ENCODE results near the gene YWHAE. TPM values are rescaled to one million over a fixed set of nuclear protein-coding genes. Genes with fewer than 3 reads are reported as not detected.
"Not testable (repeated sequence)": the region's sequence is repeated elsewhere in the genome, so short reads cannot be mapped to it uniquely, and the experiment has no call there.

Gene YWHAE
- total RNA-seq, 1 donor from 2014 or later = 480 TPM

DNA sequence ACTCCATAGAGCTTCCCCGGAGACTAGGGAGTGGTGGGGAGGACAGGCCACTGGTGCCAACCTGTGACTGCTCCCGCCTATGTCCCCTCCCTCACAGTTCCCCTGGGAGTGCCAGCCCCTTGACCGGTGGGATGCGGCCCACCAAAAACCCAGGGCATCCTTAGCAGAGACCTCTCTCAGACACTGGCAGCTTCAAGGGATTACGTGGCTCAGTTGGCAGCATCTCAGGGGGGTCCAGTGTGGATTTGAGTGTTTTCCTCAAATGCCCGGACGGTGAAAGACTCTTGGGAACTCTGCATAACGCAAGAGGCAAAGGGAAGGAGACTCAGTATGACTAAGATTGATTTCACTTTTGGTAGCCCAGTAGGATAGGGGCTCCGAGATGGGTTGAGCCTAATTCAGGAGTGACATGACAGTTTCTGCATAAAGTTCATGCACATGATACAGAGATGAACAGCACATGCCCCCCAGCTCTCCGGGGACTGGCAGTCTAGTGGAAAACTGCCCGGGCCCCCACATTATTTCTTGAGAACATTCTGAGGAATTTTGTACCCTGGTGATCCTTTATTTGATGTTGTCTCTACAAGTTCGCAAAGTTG lies 70.2 kb downstream of the YWHAE start:
- peak; percentile 68 for DNase-seq (ENCODE audit: low spot score)

DNA sequence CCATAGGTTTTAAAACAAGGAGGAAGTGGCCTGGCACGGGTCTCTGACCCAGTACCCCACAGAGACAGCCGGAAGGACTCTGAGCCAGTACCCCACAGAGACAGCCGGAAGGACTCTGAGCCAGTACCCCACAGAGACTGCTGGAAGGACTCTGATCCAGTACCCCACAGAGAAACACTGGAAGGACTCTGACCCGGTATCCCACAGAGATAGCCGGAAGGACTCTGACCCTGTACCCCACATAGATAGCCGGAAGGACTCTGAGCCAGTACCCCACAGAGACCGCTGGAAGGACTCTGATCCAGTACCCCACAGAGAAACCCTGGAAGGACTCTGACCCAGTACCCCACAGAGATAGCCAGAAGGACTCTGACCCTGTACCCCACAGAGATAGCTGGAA lies 71.6 kb downstream of the YWHAE start:
- no peak for DNase-seq (ENCODE audit: low spot score)

DNA sequence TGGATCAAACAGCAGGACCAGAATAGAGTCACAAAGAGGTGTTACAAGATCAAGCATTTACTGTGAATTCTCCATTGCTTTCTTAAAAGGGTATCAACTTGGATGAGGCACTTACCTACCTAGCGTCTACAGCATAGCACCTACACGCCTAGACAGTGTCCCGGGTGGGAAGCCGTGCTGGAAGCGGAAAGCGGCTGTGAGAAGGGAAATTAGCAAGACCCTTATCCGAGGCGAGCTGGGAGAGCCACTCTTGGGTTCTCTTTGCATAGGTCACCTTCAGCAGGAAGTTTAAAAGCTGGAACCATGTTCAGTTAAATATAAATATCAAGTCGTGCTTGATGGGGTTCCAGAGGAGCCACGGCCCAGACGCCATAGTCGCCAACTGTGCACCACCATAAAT lies 74.3 kb downstream of the YWHAE start:
- DNase-seq (ENCODE audit: low spot score) = peak; percentile 39

DNA sequence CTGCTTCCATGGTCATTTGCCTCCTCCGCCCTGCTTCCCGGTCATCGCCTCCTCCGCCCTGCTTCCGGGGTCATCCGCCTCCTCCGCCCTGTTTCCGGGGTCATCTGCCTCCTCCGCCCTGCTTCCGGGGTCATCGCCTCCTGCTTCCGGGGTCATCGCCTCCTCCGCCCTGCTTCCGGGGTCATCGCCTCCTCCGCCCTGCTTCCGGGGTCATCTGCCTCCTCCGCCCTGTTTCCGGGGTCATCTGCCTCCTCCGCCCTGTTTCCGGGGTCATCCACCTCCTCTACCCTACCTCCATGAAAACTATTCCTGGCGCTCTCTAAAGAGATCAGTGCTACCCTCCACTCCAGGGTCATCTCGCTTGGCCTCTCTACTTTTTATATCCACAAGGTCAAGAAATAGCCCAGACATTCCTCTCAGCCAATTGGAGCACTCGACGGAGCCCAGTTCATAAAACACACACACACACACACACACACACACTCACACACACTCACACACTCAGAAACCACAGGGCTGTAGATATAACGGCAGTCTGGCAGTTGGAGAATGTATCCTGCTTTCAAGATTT lies 75.7 kb downstream of the YWHAE start:
- DNase-seq (ENCODE audit: low spot score) = peak; percentile 76

DNA sequence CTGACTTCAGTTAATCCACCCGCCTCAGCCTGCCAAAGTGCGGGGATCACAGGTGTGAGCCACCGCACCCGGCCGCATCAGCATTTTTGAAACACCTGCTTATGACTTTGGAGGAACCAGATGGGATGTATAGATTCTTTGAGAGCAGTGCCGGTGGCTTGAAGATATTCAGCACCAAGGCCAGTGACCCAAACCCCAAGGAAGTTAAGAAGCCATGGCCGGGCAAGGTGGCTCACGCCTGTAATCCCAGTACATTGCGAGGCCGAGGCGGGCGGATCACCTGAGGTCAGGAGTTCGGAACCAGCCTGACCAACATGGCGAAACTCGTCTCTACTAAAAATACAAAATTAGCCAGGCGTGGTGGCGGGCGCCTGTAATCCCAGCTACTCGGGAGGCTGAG lies 76.7 kb downstream of the YWHAE start:
- DNase-seq (ENCODE audit: low spot score) = peak; percentile 60

DNA sequence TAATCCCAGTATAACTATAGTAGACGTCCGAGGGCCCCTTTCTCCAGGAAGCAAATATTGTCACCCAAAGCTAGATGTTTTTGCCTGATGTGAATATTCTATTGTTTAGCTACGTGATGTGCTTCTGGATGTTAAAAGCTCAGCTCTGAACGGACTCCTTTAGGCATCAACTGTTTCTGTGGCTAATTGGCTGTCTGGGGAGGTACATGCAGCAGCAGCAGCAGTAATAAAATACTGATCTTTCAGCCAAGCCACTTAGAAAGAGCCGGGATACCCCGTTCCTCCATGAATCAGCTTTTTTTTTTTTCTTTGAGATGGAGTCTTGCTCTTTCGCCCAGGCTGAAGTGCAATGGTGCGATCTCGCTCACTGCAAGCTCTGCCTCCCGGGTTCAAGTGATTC lies 77.5 kb downstream of the YWHAE start:
- no peak for DNase-seq (ENCODE audit: low spot score)

DNA sequence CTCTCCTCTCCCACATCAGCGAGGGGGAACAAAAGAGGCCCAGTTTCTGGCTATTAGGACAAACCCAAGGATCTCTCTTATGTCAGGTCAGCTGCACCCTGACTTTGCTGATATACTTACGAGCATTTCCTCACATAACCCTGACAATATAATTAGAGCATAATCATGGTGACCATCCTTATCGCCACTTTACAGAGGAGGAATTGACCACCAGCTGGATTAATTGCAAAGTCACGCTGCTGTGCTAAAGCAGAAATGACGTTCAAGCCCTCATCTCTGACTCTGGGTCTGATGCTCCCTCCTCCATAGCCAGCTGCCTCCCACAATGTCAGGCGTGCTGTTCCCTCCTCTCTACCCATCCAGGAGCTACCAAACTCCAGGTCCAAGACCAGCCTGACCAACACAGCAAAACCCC lies 78.0 kb downstream of the YWHAE start:
- DNase-seq (ENCODE audit: low spot score) = no peak

DNA sequence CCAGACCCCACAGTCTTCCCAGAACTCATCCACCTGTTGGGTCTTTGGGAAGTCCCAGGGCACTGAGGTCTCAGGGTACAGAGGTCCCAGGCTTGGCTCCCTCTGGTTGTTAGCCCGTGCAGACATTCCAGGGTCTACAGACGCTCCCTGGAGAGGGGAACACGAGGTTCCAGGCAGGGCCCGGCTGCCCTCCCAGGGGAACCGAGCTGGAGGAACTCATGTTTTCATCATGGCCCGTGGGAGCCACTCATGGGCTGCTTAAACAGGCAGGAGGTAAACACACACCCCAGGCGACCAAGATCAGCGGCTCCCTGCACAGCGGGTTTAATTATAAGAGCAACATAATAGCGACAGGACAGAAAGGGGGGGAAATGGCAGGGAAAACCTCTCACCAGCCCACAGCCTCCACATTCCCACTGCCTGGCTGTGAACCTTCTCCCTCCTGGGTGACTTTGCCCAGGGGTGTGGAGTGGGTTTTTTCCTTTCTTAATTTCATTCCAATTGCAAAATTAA lies 84.1 kb downstream of the YWHAE start:
- DNase-seq (ENCODE audit: low spot score) = no peak

DNA sequence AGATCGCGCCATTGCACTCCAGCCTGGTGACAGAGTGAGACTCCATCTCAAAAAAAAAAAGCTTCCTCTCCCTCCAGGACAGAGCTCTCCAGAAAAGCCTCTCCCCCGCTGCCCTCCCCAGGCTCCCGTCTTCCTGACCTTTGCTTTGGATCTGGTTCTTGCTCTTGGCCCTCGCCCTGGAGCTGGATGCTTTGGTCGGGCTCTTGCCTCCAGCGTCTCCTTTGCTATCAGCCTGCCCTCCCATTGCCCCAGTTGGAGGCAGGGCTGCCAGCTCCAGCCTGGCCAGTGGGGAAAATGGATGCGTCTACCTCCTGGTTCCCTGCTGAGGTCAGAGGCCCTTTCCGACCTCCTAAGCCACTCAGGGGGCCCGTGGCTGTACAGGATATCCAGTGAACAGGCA lies 84.6 kb downstream of the YWHAE start:
- no peak for DNase-seq (ENCODE audit: low spot score)

DNA sequence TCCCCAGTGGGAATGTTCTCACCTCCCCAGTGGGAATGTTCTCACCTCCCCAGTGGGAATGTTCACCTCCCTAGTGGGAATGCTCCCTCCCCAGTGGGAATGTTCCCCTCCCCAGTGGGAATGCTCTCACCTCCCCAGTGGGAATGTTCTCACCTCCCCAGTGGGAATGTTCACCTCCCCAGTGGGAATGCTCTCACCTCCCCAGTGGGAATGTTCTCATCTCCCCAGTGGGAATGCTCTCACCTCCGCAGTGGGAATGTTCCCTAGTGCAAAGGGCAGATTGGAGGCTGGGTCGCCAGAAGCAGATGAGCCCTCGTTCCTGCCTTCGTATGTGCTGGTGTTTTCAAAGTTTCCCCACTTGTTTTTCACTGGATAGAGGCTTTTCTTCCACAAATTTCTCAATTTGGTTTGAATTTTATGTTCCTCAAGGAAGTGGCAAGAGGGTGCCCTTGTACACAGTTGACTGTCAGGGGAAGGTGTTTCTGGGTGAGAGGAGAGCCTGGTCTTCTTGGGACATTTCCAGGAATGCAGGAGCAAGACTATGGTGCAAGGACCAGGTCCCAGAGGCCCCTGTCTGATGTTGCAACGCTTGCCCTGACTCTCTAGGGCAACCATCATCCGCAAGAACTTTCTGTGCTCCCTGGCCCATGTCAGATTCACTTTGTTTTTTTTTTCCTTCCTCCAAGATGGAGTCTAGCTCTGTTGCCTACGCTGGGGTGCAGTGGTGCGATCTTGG lies 86.6 kb downstream of the YWHAE start:
- DNase-seq (ENCODE audit: low spot score) = no peak

DNA sequence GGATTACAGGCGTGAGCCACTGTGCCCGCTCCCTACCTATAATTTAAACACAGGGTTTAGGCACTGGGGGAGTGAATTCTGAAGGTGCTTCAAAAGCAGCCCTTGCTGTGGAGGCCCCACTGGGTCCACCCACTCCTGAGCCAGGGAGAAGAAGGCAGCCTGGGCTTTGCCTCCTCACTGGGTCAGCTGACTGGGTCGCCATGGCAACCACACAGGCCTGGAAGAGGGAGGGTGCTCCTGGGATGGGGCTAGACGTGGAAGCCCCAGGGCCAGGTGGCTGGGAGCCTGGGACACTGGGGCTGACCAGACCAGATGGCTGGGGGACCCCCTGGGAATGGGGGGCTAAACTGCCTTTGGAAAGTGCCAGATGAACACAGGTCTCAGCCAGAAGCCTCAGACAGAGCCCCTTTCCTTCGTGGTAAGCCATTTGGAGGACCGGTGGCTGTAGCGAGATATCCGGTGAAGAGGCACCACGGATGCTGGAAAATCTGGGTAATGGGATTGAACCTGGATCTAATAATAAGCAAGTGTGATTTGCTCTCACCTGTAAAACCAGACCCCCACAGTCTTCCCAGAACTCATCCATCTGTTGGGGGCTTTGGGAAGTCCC lies 87.7 kb downstream of the YWHAE start:
- DNase-seq (ENCODE audit: low spot score) = no peak

DNA sequence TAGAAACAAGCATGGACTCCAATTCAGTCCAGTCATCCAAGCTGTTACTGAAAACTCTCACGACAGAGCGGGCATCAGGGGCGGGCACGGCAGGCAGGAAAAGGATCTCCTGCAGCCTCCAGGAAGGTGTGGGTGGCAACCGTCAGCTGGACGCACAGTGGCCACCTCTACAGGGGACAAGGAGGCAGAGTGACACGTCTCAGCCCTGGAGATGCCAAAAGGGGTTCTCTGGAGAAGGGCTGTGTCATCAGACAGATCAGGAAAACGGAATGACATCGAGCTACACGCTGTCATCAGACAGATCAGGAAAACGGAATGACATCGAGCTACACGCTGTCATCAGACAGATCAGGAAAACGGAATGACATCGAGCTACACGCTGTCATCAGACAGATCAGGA lies 92.2 kb downstream of the YWHAE start:
- DNase-seq (ENCODE audit: low spot score) = not testable (repeated sequence)

DNA sequence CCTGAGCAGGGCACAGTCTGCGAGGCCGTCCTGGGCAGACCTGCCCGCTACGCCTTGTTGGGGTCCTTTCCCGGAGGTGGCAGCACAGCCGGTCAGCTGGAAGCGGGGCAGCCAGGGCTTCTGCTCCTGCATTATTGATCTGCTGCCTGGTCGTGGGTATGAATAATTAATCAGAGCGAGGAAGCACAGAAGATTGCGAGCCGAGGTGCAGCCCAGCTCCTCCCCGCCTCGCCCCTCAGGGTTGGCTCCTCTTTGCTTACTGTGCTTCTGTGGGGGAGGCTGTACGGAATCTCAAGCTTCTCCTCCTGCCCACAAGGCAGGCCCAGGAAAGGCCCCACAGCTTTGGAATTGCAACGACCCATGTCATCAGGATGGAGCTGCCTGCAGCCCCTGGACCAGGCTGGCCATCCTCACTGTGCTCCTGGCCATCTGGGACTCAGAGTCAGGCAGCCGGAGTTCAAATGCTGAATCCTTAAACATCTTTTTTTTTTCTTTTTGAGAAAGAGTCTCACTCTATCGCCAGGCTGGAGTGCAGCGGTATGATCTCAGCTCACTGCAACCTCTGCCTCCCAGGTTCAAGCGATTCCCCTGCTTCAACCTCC lies 95.0 kb downstream of the YWHAE start:
- no peak for DNase-seq (ENCODE audit: low spot score)

DNA sequence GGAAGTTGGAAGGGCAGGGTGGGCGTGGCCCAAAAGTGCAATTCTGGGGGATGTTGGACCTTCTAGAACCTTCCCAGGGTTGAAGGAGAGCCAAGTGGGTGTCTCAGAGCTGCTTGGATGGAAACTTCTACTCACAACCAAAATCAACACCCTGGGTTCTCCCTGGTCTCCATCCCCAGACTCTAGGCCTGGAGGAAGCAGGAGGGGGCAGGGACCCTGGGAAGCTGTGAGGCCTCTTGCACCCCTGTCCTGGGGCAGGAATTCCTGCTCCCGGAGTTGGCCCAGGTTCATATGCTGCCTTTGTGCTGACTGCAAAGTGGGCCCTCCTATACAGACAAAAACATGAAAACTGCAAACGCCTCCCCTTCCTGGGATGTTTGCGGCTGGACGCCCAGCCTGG lies 95.5 kb downstream of the YWHAE start:
- DNase-seq (ENCODE audit: low spot score) = no peak

DNA sequence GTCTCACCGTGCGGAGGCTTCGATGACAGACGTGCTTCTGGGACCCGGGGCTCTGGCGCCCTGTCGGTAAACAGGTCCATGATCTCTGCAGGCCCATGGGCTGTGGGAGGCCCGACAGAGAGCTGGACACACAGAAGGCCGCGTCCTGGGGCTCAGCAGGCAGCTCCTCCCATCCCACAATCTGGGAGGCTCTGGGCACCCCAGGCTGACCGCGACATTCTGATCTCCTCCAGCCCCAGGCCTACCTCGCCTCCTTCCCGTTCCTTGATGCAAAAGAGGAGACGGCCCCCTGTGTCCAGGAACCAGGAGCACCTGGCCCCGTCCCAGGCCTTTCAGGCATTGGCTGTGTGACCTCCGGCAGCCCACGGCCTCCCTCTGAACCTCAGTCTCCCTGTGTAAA lies 97.3 kb downstream of the YWHAE start:
- no peak for DNase-seq (ENCODE audit: low spot score)

DNA sequence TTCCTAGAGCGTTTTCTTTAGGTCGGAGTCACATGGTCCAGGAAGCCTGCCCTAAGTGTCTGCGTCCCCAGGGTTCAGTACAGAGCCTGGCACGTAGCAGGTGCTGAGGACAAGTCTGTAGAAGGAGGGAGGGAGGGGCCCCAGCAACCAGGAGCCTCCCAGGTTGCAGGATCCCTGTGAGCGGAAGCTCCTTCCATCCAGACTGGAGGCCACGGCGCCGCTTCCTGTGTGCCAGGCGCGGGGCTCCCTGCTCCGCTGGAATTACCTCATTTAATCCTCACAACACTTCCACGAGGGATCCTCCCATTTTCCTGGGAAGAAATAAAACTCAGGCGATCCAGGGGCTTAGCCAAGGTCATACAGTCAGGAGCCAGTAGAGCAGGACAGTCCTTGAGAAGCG lies 98.5 kb downstream of the YWHAE start:
- no peak for DNase-seq (ENCODE audit: low spot score)

DNA sequence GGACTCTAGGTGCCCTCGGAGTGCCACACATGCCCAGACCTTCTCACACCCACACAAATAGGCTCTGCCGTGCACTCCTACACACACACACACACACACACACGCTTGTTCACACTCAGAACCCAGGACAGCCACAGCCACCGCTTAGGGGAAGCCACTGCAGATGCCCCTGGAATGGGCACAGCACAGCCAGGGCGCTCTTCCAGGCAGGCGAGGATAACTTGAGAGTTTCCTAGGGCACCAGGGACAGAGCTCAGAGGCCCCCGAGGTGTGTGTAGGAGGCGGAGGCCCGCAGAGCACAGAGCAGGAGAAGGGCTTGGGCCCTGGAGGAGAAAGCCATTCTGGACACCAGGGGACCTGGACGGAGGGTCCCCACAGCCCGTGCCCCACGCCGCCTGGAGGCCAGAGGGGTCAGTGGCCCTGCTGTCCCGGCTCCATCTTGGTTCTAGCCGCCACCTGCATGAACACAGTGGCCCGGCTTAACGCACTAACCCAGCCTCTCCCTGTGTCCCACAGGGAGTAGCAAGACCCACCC lies 99.6 kb downstream of the YWHAE start:
- no peak for DNase-seq (ENCODE audit: low spot score)

DNA sequence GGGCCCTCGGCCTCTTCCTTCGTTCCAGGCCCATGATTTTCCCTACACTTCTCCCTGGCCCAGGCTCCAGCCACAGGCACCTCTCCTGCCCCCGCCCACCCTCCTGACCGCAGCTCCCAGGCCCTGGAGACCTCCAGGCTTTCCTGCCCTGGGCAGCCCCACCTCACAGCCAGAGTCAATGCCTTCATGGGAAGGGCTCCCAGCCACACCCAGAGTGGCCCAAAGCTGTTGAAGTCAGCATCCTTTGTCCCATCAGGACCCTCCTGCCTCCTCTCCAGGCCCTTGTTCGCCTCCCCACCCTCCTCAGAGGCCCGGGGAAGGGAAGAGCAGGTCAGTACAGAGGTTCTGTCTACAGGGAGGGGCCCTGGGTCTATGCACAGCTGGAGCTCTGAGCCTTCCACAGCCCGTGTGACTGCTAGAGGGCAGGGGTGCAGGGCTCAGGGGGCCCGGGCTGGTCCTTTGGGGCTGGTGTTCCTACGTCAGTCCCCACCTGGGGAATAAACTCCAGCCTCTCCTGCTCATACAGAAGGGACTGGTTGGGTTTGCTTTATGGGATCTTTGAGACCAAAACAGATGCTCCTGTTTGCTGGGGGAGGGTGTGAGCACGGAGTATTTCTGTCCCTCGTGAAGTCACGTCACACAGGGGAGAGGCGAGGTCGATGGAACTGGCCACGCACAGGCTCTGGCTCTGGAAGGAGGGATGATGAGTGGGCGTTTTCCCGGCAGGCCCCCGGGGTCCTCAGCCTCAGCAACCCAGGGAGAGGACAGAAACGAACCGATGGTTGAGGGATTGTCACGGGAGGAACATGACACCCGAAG lies 100.3 kb downstream of the YWHAE start:
- DNase-seq (ENCODE audit: low spot score) = no peak

DNA sequence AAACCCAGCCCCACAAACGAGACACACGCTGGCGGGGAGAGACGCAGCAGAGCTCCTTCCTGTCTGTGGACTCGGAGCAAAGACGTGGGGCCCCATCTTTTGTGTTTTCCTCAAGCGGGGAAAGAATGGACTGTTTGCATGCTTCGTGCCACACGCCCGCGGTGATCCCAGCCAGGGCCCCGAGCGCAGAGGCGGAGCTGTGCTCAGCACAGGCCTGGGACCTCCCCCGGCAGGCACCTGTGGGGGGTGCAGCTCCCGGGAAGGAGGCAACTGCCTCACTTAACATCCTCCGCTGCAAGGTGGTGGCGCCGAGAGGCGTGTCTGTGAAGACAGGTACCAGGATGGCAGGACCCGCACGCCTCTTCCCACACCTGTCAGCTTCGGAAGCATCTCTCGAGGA lies 101.4 kb downstream of the YWHAE start:
- no peak for DNase-seq (ENCODE audit: low spot score)
